B cell (primary cell): ENCODE measurements around the gene C16orf54.

Experiments used
- CTCF ChIP-seq: fragments of 200-600 bp; IDR thresholded peaks from one replicate; pipeline ENCODE4 v1.8.0; 2022; ENCODE audit warnings: antibody characterized with exemption, mild to moderate bottlenecking
- EZH2 ChIP-seq: IDR thresholded peaks from 2 replicates; pipeline ENCODE4 v1.6.1; 2012; ENCODE audit warnings: borderline replicate concordance, low read depth, mild to moderate bottlenecking, moderate library complexity, low read length; ENCODE audit not compliant: insufficient read depth, poor library complexity, severe bottlenecking

GRCh38 chr16:29774730-29775129 is 28.9 kb upstream of the C16orf54 start:
- TF ChIP-seq CTCF, result no peak
- no peak for TF ChIP-seq EZH2
